Kidney epithelial cell (primary cell): ENCODE results near the gene MRPL41. TPM values are rescaled to one million over a fixed set of nuclear protein-coding genes. Genes with fewer than 3 reads are reported as not detected.

Experiments used
- DNase-seq: peaks from one replicate; pipeline ENCODE4 v3.0.0-alpha.2; 2010; ENCODE audit warnings: low read depth
- H3K27me3 ChIP-seq: 2 replicates; pipeline ENCODE4 v1.6.0; 2011; ENCODE audit warnings: low read length; ENCODE audit not compliant: control insufficient read depth, insufficient read depth
- H3K36me3 ChIP-seq: 2 replicates; pipeline ENCODE4 v1.5.1; 2011; ENCODE audit warnings: low read length; ENCODE audit not compliant: control insufficient read depth, insufficient read depth
- H3K4me3 ChIP-seq: 2 replicates; pipeline ENCODE4 v1.5.1; 2011; ENCODE audit warnings: low read depth, mild to moderate bottlenecking, control low read depth, low read length
- total RNA-seq: library from RNA; depleted of rRNA; stranded (reverse); fragments of >200 nt; gene quantifications from 2 replicates; pipeline ENCODE4 v1.2.3, GENCODE V29; 2015
- TF ChIP-seq, protein P1 (sequence below): IDR thresholded peaks from 2 replicates; pipeline ENCODE4 v1.5.1; 2011; ENCODE audit warnings: mild to moderate bottlenecking, moderate library complexity, low read length, control low read depth, inconsistent platforms; ENCODE audit not compliant: insufficient read depth, poor library complexity, severe bottlenecking

The MRPL41 gene
- total RNA-seq, 1 donor from 2014 or later, result 77.9 TPM

DNA sequence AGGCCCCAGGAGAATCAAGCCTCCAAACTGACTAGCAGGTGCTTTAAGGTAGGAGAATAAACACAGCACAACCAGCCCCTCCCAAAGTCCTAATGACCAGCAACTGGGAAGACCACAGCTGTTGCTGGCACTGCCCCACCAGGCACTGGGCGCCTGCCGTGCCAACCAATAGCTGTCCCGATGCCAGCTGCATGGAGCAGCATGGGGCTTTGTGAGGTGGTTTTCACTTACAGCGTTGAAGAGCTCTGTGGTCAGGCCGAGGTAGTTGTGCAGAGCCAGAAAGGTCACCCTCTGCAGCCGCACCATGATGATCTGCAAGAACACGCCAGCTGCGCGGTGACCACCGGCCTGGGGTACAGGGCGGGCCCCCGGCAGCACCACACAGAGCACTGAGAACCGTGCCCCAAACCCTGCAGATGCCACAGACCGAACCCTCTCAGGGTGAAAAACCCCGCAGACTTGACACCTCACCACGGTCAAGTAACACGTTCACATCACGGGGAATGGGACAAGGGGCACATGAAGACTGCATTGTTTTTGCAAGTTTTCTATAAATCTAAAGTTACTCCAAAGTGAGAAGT is 30.2 kb upstream of the MRPL41 start:
- no peak for DNase-seq
- no peak overlapping the region for H3K4me3 ChIP-seq
- H3K36me3 ChIP-seq, result no peaks in the 10 kb centered on the region
- no peaks in the 10 kb centered on the region for H3K27me3 ChIP-seq
- TF ChIP-seq, protein P1, sequence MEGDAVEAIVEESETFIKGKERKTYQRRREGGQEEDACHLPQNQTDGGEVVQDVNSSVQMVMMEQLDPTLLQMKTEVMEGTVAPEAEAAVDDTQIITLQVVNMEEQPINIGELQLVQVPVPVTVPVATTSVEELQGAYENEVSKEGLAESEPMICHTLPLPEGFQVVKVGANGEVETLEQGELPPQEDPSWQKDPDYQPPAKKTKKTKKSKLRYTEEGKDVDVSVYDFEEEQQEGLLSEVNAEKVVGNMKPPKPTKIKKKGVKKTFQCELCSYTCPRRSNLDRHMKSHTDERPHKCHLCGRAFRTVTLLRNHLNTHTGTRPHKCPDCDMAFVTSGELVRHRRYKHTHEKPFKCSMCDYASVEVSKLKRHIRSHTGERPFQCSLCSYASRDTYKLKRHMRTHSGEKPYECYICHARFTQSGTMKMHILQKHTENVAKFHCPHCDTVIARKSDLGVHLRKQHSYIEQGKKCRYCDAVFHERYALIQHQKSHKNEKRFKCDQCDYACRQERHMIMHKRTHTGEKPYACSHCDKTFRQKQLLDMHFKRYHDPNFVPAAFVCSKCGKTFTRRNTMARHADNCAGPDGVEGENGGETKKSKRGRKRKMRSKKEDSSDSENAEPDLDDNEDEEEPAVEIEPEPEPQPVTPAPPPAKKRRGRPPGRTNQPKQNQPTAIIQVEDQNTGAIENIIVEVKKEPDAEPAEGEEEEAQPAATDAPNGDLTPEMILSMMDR, result no peak

- TF ChIP-seq, protein P1, result no peak
- no peak for DNase-seq
- Histone ChIP-seq H3K4me3 (no peak overlapping the region), H3K27me3 (no peaks in the 10 kb centered on the region), H3K36me3 (no peaks in the 10 kb centered on the region)
These were observed 28.8 kb upstream of the MRPL41 start for GRCh38 chr9:137522746-137523455.

- TF ChIP-seq, protein P1, result no peak
- Histone ChIP-seq H3K4me3 (no peak overlapping the region), H3K36me3 (no peaks in the 10 kb centered on the region), H3K27me3 (no peaks in the 10 kb centered on the region)
- DNase-seq, result no peak
These were observed 27.3 kb upstream of the MRPL41 start for GRCh38 chr9:137524161-137524980.

DNA sequence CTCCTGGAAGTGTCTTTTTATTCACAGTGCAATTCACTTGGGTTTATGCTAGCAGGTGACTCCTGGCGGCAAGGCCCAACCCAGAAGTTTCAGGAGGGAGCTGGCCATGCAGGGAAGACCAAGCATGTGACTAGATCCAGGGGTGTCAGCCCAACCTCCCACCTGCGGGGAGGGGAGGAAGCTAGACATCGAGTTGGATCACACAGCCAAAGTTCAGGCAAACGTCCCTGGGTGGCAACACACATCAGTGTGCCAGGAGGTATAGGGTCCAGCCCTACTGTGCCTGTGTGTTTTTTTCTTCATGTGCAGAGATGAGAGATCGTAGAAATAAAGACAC is 26.7 kb upstream of the MRPL41 start:
- TF ChIP-seq, protein P1, result no peak
- H3K36me3 ChIP-seq, result no peaks in the 10 kb centered on the region

GRCh38 chr9:137530331-137530730 is 21.3 kb upstream of the MRPL41 start:
- H3K36me3 ChIP-seq, result no peaks in the 10 kb centered on the region
- no peak for DNase-seq
- TF ChIP-seq, protein P1, result no peak
- H3K4me3 ChIP-seq, result no peak overlapping the region
- no peaks in the 10 kb centered on the region for H3K27me3 ChIP-seq

More for the DNA sequence above, 26.7 kb upstream of the MRPL41 start:
- no peaks in the 10 kb centered on the region for H3K27me3 ChIP-seq
- DNase-seq, result no peak
- H3K4me3 ChIP-seq, result no peak overlapping the region
